NB4 (cell line): ENCODE data around the gene ANKRD2.

ENCODE experiments used
- DNase-seq: peaks from one replicate; pipeline ENCODE4 v3.0.0; 2010; ENCODE audit warnings: low read depth
- H3K4me3 ChIP-seq: one replicate; pipeline ENCODE4 v1.5.1; 2011; ENCODE audit warnings: mild to moderate bottlenecking, low read depth, low read length, moderate library complexity
- MYC ChIP-seq: IDR thresholded peaks from 2 replicates; pipeline ENCODE4 v1.6.1; 2011; ENCODE audit warnings: low read depth, low read length
- POLR2A ChIP-seq: IDR thresholded peaks from 2 replicates; pipeline ENCODE4 v1.6.1; 2011; ENCODE audit warnings: mild to moderate bottlenecking; ENCODE audit not compliant: insufficient read length; ENCODE audit errors: extremely low read depth
- TF ChIP-seq, protein P1 (sequence below): IDR thresholded peaks from one replicate; pipeline ENCODE4 v1.5.1; 2012; ENCODE audit warnings: low read depth, low read length
- TF ChIP-seq, protein P2 (sequence below): IDR thresholded peaks from 2 replicates; pipeline ENCODE4 v1.6.1; 2011; ENCODE audit warnings: low read depth, low read length

Gene ANKRD2

DNA sequence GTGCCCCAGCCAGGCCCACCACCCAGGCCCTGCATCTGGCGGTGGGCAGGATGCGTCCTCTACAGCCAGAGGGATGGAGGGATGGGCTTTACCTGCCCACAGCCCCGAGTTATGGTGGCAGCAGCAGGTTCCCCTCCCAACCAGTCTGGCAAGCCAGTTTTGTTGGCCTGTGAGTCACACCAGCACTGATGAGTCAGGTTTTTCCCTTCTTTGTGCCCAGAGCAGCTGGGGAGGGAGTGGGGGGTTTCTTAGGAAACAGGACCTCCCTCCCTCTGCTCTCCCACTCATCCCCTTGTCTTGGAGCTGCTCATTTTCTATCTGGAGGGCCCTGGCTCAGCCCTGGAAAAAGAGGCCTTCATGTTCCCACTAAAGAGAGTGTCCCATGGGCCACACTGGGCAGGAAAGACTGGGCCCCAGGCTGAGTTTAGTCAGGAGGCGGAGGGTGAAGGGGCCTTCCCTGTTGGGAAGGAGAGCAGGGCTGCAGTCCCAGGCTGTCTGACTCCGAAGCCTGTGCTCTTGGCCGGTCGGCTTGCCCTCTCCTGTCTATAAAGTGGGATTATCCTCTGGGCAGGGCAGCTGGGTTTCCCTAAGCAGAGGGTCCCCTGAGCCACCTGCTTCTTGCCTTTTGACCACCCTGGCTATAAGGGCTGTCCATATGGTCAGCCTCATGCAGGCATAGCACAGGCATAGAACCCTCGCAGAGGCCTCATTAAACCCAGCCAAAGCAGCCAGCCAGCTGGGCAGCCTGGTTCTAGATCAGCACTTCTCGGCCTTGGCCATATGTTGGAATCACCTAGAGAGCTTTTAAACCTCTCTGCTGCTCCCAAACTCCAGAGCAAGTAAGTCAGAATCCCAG lies 30.2 kb upstream of the ANKRD2 start:
- peak; percentile 78 for DNase-seq
- no peak overlapping the region for H3K4me3 ChIP-seq
- TF ChIP-seq POLR2A (no peak), MYC (peak; percentile 30; the same call in 1 of the 2 replicates)

DNA sequence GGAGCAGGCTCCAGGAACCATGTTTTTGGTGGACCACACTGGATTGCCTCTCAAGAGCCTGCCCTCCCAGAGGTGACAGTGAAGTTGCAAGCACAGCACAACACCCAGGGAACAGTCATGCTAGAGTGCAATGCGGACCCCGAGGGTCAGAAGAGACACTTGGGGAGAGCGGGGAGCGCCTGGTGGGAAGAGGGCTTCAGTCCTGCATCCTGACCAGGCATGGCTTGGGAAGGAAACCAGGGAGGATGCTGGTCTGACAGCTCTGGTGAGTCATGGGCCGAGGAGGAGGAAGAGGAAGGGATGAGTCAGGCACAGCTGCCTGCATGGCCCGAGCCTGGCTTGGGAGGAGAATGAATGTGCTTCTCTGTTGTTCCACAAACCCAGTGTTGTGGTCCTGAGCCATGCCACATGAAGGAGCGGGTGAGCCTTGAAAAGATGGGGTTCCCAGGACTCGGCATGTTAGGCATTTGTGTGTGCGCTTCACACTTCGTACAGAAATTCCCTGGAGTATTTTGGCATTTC lies 29.5 kb upstream of the ANKRD2 start:
- TF ChIP-seq, protein P1, sequence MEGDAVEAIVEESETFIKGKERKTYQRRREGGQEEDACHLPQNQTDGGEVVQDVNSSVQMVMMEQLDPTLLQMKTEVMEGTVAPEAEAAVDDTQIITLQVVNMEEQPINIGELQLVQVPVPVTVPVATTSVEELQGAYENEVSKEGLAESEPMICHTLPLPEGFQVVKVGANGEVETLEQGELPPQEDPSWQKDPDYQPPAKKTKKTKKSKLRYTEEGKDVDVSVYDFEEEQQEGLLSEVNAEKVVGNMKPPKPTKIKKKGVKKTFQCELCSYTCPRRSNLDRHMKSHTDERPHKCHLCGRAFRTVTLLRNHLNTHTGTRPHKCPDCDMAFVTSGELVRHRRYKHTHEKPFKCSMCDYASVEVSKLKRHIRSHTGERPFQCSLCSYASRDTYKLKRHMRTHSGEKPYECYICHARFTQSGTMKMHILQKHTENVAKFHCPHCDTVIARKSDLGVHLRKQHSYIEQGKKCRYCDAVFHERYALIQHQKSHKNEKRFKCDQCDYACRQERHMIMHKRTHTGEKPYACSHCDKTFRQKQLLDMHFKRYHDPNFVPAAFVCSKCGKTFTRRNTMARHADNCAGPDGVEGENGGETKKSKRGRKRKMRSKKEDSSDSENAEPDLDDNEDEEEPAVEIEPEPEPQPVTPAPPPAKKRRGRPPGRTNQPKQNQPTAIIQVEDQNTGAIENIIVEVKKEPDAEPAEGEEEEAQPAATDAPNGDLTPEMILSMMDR, result no peak
- TF ChIP-seq MYC (peak; percentile 86), POLR2A (no peak)
- TF ChIP-seq, protein P2, sequence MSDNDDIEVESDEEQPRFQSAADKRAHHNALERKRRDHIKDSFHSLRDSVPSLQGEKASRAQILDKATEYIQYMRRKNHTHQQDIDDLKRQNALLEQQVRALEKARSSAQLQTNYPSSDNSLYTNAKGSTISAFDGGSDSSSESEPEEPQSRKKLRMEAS, result peak; percentile 85
- no peak overlapping the region for H3K4me3 ChIP-seq
- peak; percentile 89 for DNase-seq

DNA sequence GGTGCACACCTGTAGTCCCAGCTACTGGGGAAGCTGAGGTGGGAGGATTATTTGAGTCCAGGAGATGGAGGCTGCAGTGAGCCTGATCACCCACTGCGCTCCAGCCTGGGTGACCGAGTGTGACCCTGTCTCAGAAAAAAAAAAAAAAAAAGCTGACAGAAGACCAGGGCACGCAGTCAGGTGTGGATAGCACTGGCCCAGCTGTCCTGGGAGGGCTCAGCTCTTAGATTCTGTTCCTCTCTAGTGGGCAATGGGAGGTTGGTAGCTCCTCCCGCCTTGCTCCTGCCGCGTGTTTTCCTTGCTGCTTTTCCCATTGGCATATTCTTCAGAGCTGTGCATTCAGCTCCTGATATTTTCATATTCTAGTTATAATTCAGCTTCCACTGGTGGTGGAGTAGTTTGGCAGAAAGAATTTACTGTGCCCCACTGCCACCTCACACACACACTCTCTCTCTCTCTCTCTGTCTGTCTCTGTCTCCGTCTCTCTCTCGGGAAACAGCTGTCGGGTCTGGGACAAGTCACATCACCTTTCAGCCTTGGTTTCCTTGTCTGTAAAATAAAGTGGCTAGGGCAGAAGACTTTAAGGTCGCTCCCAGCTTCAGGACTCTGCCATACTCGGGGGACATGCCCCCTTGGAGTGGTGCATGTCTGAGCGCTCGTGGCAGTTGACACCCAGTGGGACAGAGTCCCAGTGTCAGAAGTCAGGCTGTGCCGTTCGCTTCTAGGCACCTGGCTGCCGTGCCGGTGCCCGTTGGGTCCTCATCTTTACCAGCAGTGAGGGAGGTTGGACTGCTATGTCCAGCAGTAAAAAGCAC lies 25.9 kb upstream of the ANKRD2 start:
- DNase-seq, result no peak
- TF ChIP-seq, protein P2, result no peak
- TF ChIP-seq, protein P1, result no peak
- TF ChIP-seq MYC (no peak), POLR2A (no peak)
- no peak overlapping the region for H3K4me3 ChIP-seq

DNA sequence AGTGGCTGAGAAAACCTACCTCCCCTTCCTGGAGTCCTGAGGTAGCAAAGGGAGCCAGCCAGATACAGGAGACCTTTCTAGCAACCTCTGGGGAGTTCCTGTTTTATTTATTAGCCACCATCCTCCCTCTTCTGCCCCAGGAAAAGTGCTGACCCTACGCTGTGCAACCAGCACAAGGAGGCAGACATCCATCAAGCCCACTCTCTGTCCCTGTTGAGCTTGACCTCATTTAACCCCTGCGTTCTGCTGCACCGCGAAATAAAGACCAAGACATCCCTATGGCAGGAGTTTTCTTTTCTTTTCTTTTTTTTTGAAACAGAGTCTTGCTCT lies 25.3 kb upstream of the ANKRD2 start:
- no peak for DNase-seq
- TF ChIP-seq POLR2A, result no peak
- TF ChIP-seq MYC, result no peak
- TF ChIP-seq, protein P2, result no peak
- TF ChIP-seq, protein P1, result no peak
- no peak overlapping the region for H3K4me3 ChIP-seq

DNA sequence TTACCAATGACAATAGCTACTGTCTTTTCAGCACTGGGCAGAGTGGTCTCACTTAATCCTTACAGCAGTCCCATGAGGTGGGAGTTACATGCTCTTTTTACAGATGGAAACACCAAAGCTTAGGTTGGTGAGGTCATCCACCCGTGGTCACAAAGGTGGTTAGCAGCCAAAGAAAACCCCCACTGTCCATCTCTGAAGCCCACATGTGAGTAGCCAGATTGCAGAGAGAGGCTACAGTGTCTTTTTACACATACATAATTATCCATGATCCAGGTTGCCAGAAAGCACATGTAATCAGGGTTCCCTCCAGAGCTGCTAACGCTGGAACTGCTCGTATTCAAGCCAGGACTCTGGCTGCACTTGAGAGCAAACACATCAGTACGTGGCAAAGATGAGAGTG lies 24.6 kb upstream of the ANKRD2 start:
- no peak for DNase-seq
- TF ChIP-seq POLR2A (no peak), MYC (no peak)
- TF ChIP-seq, protein P2, result no peak
- TF ChIP-seq, protein P1, result no peak
- no peak overlapping the region for H3K4me3 ChIP-seq

DNA sequence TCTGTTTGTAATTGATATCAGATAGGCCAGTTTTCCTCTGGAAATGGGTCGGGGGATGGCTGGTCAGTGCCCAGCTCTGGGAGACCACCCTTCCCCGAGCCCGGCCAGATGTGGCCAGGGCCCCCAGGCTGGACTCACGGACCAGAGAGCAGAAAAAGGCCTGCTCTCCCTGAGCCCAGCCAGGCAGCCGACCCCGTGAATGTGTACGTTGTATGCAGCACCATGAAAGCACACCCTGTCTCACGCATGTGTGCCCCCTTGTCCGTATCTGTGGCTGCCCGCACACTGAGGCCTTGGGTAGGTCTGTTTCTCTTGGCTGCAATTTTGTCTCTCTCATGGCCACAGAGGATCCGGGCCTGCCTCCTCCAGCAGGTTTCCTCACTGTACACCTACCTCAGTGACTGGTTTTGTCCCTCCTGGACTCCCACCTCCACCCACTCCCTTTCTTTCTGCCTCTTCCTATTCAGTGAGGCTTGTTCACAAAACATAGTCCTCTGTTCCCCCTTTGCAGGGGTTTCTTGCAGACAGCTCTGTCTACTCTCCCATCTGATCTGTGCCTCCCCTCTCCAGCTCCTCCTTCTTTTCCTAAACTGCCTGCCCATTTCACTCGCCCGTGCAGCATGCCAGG lies 23.6 kb upstream of the ANKRD2 start:
- no peak for DNase-seq
- H3K4me3 ChIP-seq, result no peak overlapping the region
- TF ChIP-seq, protein P1, result no peak
- TF ChIP-seq, protein P2, result no peak
- TF ChIP-seq MYC (no peak), POLR2A (no peak)
